ENCODE measurements around the gene TEX53. TPM values are rescaled to one million over a fixed set of nuclear protein-coding genes. Genes with fewer than 3 reads are reported as not detected.

TEX53 gene
- total RNA-seq, 1 donor from 2014 or later = not detected

- no peak for DNase-seq (ENCODE audit: low spot score in 2 of 2)
- no peak overlapping the region for H3K27ac ChIP-seq
- no peaks in the 10 kb centered on the region for H3K9me3 ChIP-seq
- H3K27me3 ChIP-seq = no peaks in the 10 kb centered on the region
- no peaks in the 10 kb centered on the region for H3K4me1 ChIP-seq
- no peaks in the 10 kb centered on the region for H3K36me3 ChIP-seq
- H3K4me3 ChIP-seq = no peak overlapping the region
- TF ChIP-seq, protein P1, sequence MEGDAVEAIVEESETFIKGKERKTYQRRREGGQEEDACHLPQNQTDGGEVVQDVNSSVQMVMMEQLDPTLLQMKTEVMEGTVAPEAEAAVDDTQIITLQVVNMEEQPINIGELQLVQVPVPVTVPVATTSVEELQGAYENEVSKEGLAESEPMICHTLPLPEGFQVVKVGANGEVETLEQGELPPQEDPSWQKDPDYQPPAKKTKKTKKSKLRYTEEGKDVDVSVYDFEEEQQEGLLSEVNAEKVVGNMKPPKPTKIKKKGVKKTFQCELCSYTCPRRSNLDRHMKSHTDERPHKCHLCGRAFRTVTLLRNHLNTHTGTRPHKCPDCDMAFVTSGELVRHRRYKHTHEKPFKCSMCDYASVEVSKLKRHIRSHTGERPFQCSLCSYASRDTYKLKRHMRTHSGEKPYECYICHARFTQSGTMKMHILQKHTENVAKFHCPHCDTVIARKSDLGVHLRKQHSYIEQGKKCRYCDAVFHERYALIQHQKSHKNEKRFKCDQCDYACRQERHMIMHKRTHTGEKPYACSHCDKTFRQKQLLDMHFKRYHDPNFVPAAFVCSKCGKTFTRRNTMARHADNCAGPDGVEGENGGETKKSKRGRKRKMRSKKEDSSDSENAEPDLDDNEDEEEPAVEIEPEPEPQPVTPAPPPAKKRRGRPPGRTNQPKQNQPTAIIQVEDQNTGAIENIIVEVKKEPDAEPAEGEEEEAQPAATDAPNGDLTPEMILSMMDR (IDR thresholded peaks at IDR 0.05) = no peak
- intact Hi-C loops (cut with DNase I) = no loop called here
These were observed 14.0 kb upstream of the TEX53 start for GRCh38 chr9:114671605-114672004.

- H3K9me3 ChIP-seq = no peaks in the 10 kb centered on the region
- intact Hi-C loops (cut with DNase I) = loop anchor here (10.0 kb wide), 2 partner anchors 55 to 235 kb away; no protein-coding TSS in a partner anchor
These were observed 12.4 kb upstream of the TEX53 start for GRCh38 chr9:114669961-114670360.

GRCh38 chr9:114668146-114668545 is 10.5 kb upstream of the TEX53 start:
- intact Hi-C loops (cut with DNase I) = loop anchor here (10.0 kb wide), 2 partner anchors 57 to 237 kb away; no protein-coding TSS in a partner anchor
- Histone ChIP-seq H3K27ac (no peak overlapping the region), H3K9me3 (no peaks in the 10 kb centered on the region), H3K4me1 (no peaks in the 10 kb centered on the region), H3K27me3 (no peaks in the 10 kb centered on the region), H3K4me3 (no peak overlapping the region), H3K36me3 (no peaks in the 10 kb centered on the region)
- no peak for DNase-seq (ENCODE audit: low spot score in 2 of 2)
- TF ChIP-seq, protein P1 (IDR thresholded peaks at IDR 0.05) = no peak

More at GRCh38 chr9:114669961-114670360, 12.4 kb upstream of the TEX53 start:
- TF ChIP-seq, protein P1 (IDR thresholded peaks at IDR 0.05) = no peak
- no peak overlapping the region for H3K4me3 ChIP-seq
- H3K27ac ChIP-seq = no peak overlapping the region
- H3K4me1 ChIP-seq = no peaks in the 10 kb centered on the region
- DNase-seq (ENCODE audit: low spot score in 2 of 2) = no peak
- H3K36me3 ChIP-seq = no peaks in the 10 kb centered on the region
- H3K27me3 ChIP-seq = no peaks in the 10 kb centered on the region

- DNase-seq (ENCODE audit: low spot score in 2 of 2) = no peak
- intact Hi-C loops (cut with DNase I) = loop anchor here (10.0 kb wide), 2 partner anchors 58 to 238 kb away; no protein-coding TSS in a partner anchor
- TF ChIP-seq, protein P1 (IDR thresholded peaks at IDR 0.05) = no peak
- no peaks in the 10 kb centered on the region for H3K9me3 ChIP-seq
- H3K4me1 ChIP-seq = no peaks in the 10 kb centered on the region
- no peaks in the 10 kb centered on the region for H3K36me3 ChIP-seq
- H3K27me3 ChIP-seq = no peaks in the 10 kb centered on the region
- no peak overlapping the region for H3K4me3 ChIP-seq
- H3K27ac ChIP-seq = no peak overlapping the region
These were observed 9.2 kb upstream of the TEX53 start for GRCh38 chr9:114666851-114667250.

DNA sequence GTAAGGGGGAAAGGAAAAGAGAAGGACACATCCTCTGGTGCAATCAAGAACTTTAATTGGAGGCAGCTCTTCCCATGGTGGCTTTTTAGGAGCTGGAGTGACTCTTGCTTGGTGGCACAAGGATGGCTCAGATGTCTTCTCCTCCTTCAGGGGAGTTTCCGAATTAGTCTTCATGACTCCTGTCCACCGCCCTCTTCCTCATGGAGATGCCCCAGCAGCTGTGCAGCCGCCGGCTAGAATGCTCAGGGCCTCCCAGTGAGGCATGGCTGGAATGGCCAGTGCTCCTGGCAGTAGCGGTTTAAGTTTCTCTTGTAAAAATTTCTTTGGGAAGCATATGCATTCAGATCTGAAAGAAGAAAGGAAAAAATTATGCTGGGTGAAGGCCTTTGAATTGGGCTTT is 8.8 kb upstream of the TEX53 start:
- intact Hi-C loops (cut with DNase I) = loop anchor here (10.0 kb wide), 2 partner anchors 58 to 238 kb away; no protein-coding TSS in a partner anchor
- Histone ChIP-seq H3K27me3 (no peaks in the 10 kb centered on the region), H3K4me3 (no peak overlapping the region), H3K9me3 (no peaks in the 10 kb centered on the region), H3K27ac (no peak overlapping the region), H3K4me1 (no peaks in the 10 kb centered on the region), H3K36me3 (no peaks in the 10 kb centered on the region)
- DNase-seq (ENCODE audit: low spot score in 2 of 2) = no peak
- TF ChIP-seq, protein P1 (IDR thresholded peaks at IDR 0.05) = no peak

DNA sequence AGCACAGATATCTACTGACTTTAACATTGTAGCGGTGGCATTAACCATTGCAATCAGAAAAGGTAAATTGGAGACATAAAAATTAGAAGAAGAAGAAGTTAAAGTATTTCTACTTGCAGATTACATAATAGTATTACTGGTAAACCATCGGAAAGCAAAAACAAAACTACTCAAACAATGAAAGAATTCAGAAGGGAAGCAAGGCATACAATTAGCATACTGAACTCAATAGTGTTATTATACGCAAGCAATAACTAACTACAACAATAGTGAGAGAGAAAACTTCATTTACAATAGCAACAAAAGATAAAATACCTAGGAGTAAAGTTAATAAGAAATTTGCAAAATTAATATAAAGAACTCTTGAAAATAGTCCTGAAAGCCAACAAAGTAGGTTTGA is 6.6 kb upstream of the TEX53 start:
- H3K4me3 ChIP-seq = no peak overlapping the region
- no peaks in the 10 kb centered on the region for H3K36me3 ChIP-seq
- no peaks in the 10 kb centered on the region for H3K4me1 ChIP-seq
- H3K9me3 ChIP-seq = no peaks in the 10 kb centered on the region
- DNase-seq (ENCODE audit: low spot score in 2 of 2) = no peak
- H3K27ac ChIP-seq = no peak overlapping the region
- intact Hi-C loops (cut with DNase I) = loop anchor here (5.0 to 10.0 kb wide), 4 partner anchors 61 to 858 kb away; no protein-coding TSS in a partner anchor
- TF ChIP-seq, protein P1 (IDR thresholded peaks at IDR 0.05) = no peak
- H3K27me3 ChIP-seq = no peaks in the 10 kb centered on the region
